ENCODE measurements around the gene EFCAB13.

DNA sequence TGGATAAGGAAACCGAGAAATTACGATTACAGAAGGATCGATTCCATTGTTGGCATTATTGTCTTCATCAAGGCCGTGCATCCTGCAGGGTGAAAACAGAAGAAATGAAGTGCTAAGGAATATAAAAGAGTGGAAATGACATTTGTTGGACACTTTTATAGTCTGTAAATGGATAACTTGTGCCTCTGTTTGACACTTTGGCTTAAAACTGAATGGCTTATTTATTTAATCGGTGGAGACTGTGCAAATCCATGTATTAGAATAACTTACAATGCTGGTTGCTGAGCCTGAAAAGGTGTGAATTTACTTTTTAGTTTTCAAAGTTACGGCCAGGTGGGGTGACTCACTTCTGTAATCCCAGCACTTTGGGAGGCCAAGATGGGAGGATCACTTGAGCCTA, 38.8 kb upstream of the EFCAB13 start:
- TF ChIP-seq, protein P1, sequence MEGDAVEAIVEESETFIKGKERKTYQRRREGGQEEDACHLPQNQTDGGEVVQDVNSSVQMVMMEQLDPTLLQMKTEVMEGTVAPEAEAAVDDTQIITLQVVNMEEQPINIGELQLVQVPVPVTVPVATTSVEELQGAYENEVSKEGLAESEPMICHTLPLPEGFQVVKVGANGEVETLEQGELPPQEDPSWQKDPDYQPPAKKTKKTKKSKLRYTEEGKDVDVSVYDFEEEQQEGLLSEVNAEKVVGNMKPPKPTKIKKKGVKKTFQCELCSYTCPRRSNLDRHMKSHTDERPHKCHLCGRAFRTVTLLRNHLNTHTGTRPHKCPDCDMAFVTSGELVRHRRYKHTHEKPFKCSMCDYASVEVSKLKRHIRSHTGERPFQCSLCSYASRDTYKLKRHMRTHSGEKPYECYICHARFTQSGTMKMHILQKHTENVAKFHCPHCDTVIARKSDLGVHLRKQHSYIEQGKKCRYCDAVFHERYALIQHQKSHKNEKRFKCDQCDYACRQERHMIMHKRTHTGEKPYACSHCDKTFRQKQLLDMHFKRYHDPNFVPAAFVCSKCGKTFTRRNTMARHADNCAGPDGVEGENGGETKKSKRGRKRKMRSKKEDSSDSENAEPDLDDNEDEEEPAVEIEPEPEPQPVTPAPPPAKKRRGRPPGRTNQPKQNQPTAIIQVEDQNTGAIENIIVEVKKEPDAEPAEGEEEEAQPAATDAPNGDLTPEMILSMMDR (IDR thresholded peaks at IDR 0.05 in 4 of 5, conservative IDR thresholded peaks at IDR 0.05 in 1 of 5) = no peak
- TF ChIP-seq POLR2A (IDR thresholded peaks at IDR 0.05) = no peak

All from gastrocnemius medialis (tissue), 4 donors.